ENCODE measurements around the gene HNF1B.

GRCh38 chr17:37718324-37719048, 26.4 kb downstream of the HNF1B start:
- TF ChIP-seq CTCF (IDR thresholded peaks at IDR 0.05 in 4 of 5, conservative IDR thresholded peaks at IDR 0.05 in 1 of 5), result no peak
- TF ChIP-seq POLR2A (IDR thresholded peaks at IDR 0.05), result no peak

Data from gastrocnemius medialis (tissue), 4 donors.